ENCODE measurements around the gene CRAT. TPM values are rescaled to one million over a fixed set of nuclear protein-coding genes. Genes with fewer than 3 reads are reported as not detected.

CRAT gene
- polyA plus RNA-seq, 3 donors = 48.3 to 57.5 (median 53.9) TPM

GRCh38 chr9:129095170-129095667, 15.4 kb downstream of the CRAT start:
- DNase-seq = no peak

- no peak for DNase-seq
Measured at GRCh38 chr9:129094387-129095169, 16.0 kb downstream of the CRAT start.

GRCh38 chr9:129093602-129094386, 16.8 kb downstream of the CRAT start:
- DNase-seq = no peak

- no peak for DNase-seq
Measured at GRCh38 chr9:129089246-129089645, 21.3 kb downstream of the CRAT start.

- DNase-seq = no peak
Measured at GRCh38 chr9:129084087-129084486, 26.5 kb downstream of the CRAT start.

- no peak for DNase-seq
Measured at GRCh38 chr9:129081388-129081904, 29.1 kb downstream of the CRAT start.

- peak; percentile 99 for DNase-seq
Measured at GRCh38 chr9:129080601-129081387, 29.8 kb downstream of the CRAT start, which contains the start of gene DOLPP1. Gene DOLPP1, plus strand, starts transcription at chr9:129081111. Its CDS starts 21 bp downstream, at chr9:129081132.

GRCh38 chr9:129080298-129080600, 30.3 kb downstream of the CRAT start:
- DNase-seq = no peak

- no peak for DNase-seq
Measured at GRCh38 chr9:129079829-129080228, 30.8 kb downstream of the CRAT start.

GRCh38 chr9:129078691-129079503, 31.7 kb downstream of the CRAT start:
- no peak for DNase-seq

GRCh38 chr9:129077236-129077635, 33.4 kb downstream of the CRAT start:
- no peak for DNase-seq

- DNase-seq = no peak
Measured at GRCh38 chr9:129076640-129077037, 34.0 kb downstream of the CRAT start.

- DNase-seq = no peak
Measured at GRCh38 chr9:129075996-129076639, 34.5 kb downstream of the CRAT start.

- DNase-seq = no peak
Measured at GRCh38 chr9:129074106-129074505, 36.5 kb downstream of the CRAT start.

- no peak for DNase-seq
Measured at GRCh38 chr9:129073404-129073803, 37.2 kb downstream of the CRAT start.

GRCh38 chr9:129072171-129072570, 38.4 kb downstream of the CRAT start:
- no peak for DNase-seq

- DNase-seq = no peak
Measured at GRCh38 chr9:129071526-129072126, 39.0 kb downstream of the CRAT start.

- DNase-seq = no peak
Measured at GRCh38 chr9:129070696-129071525, 39.7 kb downstream of the CRAT start.
